CD4-positive, alpha-beta T cell treated with Interleukin-10 for 1 hour (primary cell): ENCODE data around the gene GNPTAB.

ENCODE experiments used
- DNase-seq: peaks from one replicate; pipeline ENCODE4 v3.0.0-alpha.2; 2020

GNPTAB gene

GRCh38 chr12:101802486-101802885 lies 28.3 kb downstream of the GNPTAB start:
- no peak for DNase-seq

- DNase-seq: no peak
Measured at GRCh38 chr12:101799774-101800173, 31.0 kb downstream of the GNPTAB start.

- DNase-seq: no peak
Measured at GRCh38 chr12:101795786-101796185, 35.0 kb downstream of the GNPTAB start.

- DNase-seq: no peak
Measured at GRCh38 chr12:101795013-101795412, 35.7 kb downstream of the GNPTAB start.

GRCh38 chr12:101794574-101794973 lies 36.2 kb downstream of the GNPTAB start:
- no peak for DNase-seq

GRCh38 chr12:101793401-101793800 lies 37.4 kb downstream of the GNPTAB start:
- no peak for DNase-seq

- peak; percentile 21 for DNase-seq
Measured at GRCh38 chr12:101792046-101792931, 38.5 kb downstream of the GNPTAB start.

- DNase-seq: no peak
Measured at GRCh38 chr12:101789171-101789570, 41.6 kb downstream of the GNPTAB start.

GRCh38 chr12:101785671-101786070 lies 45.1 kb downstream of the GNPTAB start:
- DNase-seq: no peak

- DNase-seq: no peak
Measured at GRCh38 chr12:101784376-101784775, 46.4 kb downstream of the GNPTAB start.

- DNase-seq: no peak
Measured at GRCh38 chr12:101783838-101784237, 46.9 kb downstream of the GNPTAB start.

GRCh38 chr12:101783150-101783549 lies 47.6 kb downstream of the GNPTAB start:
- no peak for DNase-seq

- DNase-seq: no peak
Measured at GRCh38 chr12:101782273-101782731, 48.5 kb downstream of the GNPTAB start.

GRCh38 chr12:101781834-101782233 lies 48.9 kb downstream of the GNPTAB start:
- DNase-seq: no peak

- DNase-seq: no peak
Measured at GRCh38 chr12:101780599-101780998, 50.2 kb downstream of the GNPTAB start.

GRCh38 chr12:101779626-101780025 lies 51.1 kb downstream of the GNPTAB start:
- no peak for DNase-seq

GRCh38 chr12:101779200-101779599 lies 51.6 kb downstream of the GNPTAB start:
- no peak for DNase-seq

- DNase-seq: no peak
Measured at GRCh38 chr12:101777978-101778377, 52.8 kb downstream of the GNPTAB start.

GRCh38 chr12:101777485-101777884 lies 53.3 kb downstream of the GNPTAB start:
- DNase-seq: no peak

- no peak for DNase-seq
Measured at GRCh38 chr12:101775816-101776215, 54.9 kb downstream of the GNPTAB start.

- peak; percentile 80 for DNase-seq
Measured at GRCh38 chr12:101773650-101774162, 57.1 kb downstream of the GNPTAB start.

- no peak for DNase-seq
Measured at GRCh38 chr12:101772012-101772775, 58.6 kb downstream of the GNPTAB start.

GRCh38 chr12:101769865-101770264 lies 60.9 kb downstream of the GNPTAB start:
- DNase-seq: no peak

GRCh38 chr12:101768781-101769180 lies 62.0 kb downstream of the GNPTAB start:
- DNase-seq: no peak
